GM23338 (cell line): ENCODE data around the gene JDP2.

Experiments used
- CTCF ChIP-seq, 2 experiments: fragments of 200-600 bp in 1 of 2; sonication (generic) in 1 of 2; conservative IDR thresholded peaks; 2 replicates each; pipeline versions ENCODE4 v1.5.1 to v1.6.1; 2016 to 2017; ENCODE audit warnings: antibody characterized with exemption in 2 of 2, low read depth in 2 of 2, mild to moderate bottlenecking in 2 of 2, moderate library complexity in 1 of 2
- REST ChIP-seq: IDR thresholded peaks from one replicate; pipeline ENCODE4 v1.6.1; 2018; ENCODE audit warnings: antibody characterized with exemption; ENCODE audit not compliant: unreplicated experiment
- STAT1 ChIP-seq: IDR thresholded peaks from one replicate; pipeline ENCODE4 v1.6.1; 2016; ENCODE audit warnings: antibody characterized with exemption; ENCODE audit not compliant: unreplicated experiment

GRCh38 chr14:75389679-75390078, 38.1 kb upstream of the JDP2 start:
- TF ChIP-seq CTCF (conservative IDR thresholded peaks at IDR 0.05; ENCODE audit: low read depth in 2 of 2) = no peak
- TF ChIP-seq STAT1 = no peak
- no peak for TF ChIP-seq REST
